Measurements from ENCODE around the gene POLR2J.

GRCh38 chr7:102468478-102469350 is 10.0 kb downstream of the POLR2J start:
- TF ChIP-seq, protein P1, sequence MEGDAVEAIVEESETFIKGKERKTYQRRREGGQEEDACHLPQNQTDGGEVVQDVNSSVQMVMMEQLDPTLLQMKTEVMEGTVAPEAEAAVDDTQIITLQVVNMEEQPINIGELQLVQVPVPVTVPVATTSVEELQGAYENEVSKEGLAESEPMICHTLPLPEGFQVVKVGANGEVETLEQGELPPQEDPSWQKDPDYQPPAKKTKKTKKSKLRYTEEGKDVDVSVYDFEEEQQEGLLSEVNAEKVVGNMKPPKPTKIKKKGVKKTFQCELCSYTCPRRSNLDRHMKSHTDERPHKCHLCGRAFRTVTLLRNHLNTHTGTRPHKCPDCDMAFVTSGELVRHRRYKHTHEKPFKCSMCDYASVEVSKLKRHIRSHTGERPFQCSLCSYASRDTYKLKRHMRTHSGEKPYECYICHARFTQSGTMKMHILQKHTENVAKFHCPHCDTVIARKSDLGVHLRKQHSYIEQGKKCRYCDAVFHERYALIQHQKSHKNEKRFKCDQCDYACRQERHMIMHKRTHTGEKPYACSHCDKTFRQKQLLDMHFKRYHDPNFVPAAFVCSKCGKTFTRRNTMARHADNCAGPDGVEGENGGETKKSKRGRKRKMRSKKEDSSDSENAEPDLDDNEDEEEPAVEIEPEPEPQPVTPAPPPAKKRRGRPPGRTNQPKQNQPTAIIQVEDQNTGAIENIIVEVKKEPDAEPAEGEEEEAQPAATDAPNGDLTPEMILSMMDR (optimal IDR thresholded peaks at IDR 0.05 in 1 of 3, IDR thresholded peaks at IDR 0.05 in 1 of 3, conservative IDR thresholded peaks at IDR 0.05 in 1 of 3; ENCODE audit: extremely low read depth in 1 of 3, insufficient read depth in 2 of 3, low read length in 3 of 3) = no peak
- TF ChIP-seq EZH2 (IDR thresholded peaks at IDR 0.05; ENCODE audit: low read length) = no peak
